Uterus (tissue), 2 donors: Measurements from ENCODE around the gene MEF2C.

Source experiments
- CTCF ChIP-seq, 4 experiments: fragments of 200-600 bp in 2 of 4; fragments of 450-650 bp in 2 of 4; sonication (generic) in 2 of 4; IDR thresholded peaks; one replicate each; pipeline ENCODE4 v1.5.1; 2016 to 2019; ENCODE audit warnings: antibody characterized with exemption in 4 of 4, mild to moderate bottlenecking in 2 of 4, moderate library complexity in 1 of 4
- POLR2A ChIP-seq, 2 donors: fragments of 450-650 bp; IDR thresholded peaks; one replicate each; pipeline ENCODE4 v1.6.1; 2016; ENCODE audit warnings: antibody characterized with exemption in 2 of 2, mild to moderate bottlenecking in 1 of 2, moderate library complexity in 1 of 2

- no peak for TF ChIP-seq CTCF (IDR thresholded peaks at IDR 0.05)
- no peak for TF ChIP-seq POLR2A (IDR thresholded peaks at IDR 0.05)
Observed at GRCh38 chr5:88685591-88686541, 197.1 kb downstream of the MEF2C start.
